Osteocyte (in vitro differentiated cells): Measurements from ENCODE around the gene RNU2-63P. TPM values are rescaled to one million over a fixed set of nuclear protein-coding genes. Genes with fewer than 3 reads are reported as not detected.
"Not testable (repeated sequence)": the region's sequence is repeated elsewhere in the genome, so short reads cannot be mapped to it uniquely, and the experiment has no call there.

Source experiments
- DNase-seq: peaks from one replicate; pipeline ENCODE4 v3.0.0; 2021; ENCODE audit warnings: mixed read lengths; ENCODE audit not compliant: unreplicated experiment; ENCODE audit errors: extremely low spot score
- H3K27ac Mint-ChIP-seq: one replicate; pipeline ENCODE4 v1.8.0; 2021; ENCODE audit warnings: mild to moderate bottlenecking, mixed read lengths; ENCODE audit not compliant: unreplicated experiment
- H3K27me3 Mint-ChIP-seq: one replicate; pipeline ENCODE4 v1.8.0; 2021; ENCODE audit warnings: mixed read lengths; ENCODE audit not compliant: unreplicated experiment
- H3K36me3 Mint-ChIP-seq: one replicate; pipeline ENCODE4 v1.8.0; 2021; ENCODE audit warnings: mixed read lengths; ENCODE audit not compliant: unreplicated experiment
- H3K4me1 Mint-ChIP-seq: one replicate; pipeline ENCODE4 v1.8.0; 2021; ENCODE audit warnings: mixed read lengths; ENCODE audit not compliant: unreplicated experiment
- H3K4me3 Mint-ChIP-seq: one replicate; pipeline ENCODE4 v1.8.0; 2021; ENCODE audit warnings: mild to moderate bottlenecking, moderate library complexity, mixed read lengths; ENCODE audit not compliant: unreplicated experiment
- H3K9me3 Mint-ChIP-seq: one replicate; pipeline ENCODE4 v1.8.0; 2021; ENCODE audit warnings: mixed read lengths; ENCODE audit not compliant: unreplicated experiment
- total RNA-seq: library from RNA; stranded (reverse); gene quantifications from 2 replicates; pipeline ENCODE4 v1.2.1, GENCODE V29; 2021
- TF ChIP-seq, protein P1 (sequence below): fragments of 200-600 bp; sonication (generic); IDR thresholded peaks from 2 replicates; pipeline ENCODE4 v1.5.0; 2021; ENCODE audit warnings: antibody characterized with exemption, mild to moderate bottlenecking, moderate library complexity

Gene RNU2-63P
- total RNA-seq, 1 donor from 2014 or later: not detected

GRCh38 chr2:88006912-88007439 is 9.4 kb downstream of the RNU2-63P start:
- TF ChIP-seq, protein P1, sequence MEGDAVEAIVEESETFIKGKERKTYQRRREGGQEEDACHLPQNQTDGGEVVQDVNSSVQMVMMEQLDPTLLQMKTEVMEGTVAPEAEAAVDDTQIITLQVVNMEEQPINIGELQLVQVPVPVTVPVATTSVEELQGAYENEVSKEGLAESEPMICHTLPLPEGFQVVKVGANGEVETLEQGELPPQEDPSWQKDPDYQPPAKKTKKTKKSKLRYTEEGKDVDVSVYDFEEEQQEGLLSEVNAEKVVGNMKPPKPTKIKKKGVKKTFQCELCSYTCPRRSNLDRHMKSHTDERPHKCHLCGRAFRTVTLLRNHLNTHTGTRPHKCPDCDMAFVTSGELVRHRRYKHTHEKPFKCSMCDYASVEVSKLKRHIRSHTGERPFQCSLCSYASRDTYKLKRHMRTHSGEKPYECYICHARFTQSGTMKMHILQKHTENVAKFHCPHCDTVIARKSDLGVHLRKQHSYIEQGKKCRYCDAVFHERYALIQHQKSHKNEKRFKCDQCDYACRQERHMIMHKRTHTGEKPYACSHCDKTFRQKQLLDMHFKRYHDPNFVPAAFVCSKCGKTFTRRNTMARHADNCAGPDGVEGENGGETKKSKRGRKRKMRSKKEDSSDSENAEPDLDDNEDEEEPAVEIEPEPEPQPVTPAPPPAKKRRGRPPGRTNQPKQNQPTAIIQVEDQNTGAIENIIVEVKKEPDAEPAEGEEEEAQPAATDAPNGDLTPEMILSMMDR: no peak
- Mint-ChIP-seq H3K36me3 (no peaks in the 10 kb centered on the region), H3K9me3 (no peaks in the 10 kb centered on the region)

DNA sequence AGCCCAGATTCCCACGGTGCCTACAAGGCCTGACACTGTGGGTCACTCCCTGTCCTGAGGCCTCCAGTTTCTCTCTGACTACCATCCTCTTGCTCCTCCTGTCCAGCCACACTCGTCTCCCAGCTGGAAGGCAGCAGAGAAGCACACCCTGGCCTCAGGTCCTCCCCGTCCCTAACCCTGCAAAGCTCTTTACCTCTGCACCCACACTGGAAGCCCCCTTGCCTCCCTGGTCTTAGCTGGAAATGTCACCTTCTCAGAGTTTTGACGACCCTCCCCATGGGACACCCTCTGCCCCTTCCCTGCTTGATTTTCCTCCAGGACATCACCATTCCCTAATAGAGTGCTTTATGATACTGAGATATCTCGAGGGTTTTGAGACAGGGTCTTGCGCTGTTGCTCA is 10.6 kb downstream of the RNU2-63P start:
- Mint-ChIP-seq H3K27me3 (no peaks in the 10 kb centered on the region), H3K9me3 (no peaks in the 10 kb centered on the region), H3K36me3 (no peaks in the 10 kb centered on the region), H3K4me3 (no peak overlapping the region), H3K27ac (no peak overlapping the region), H3K4me1 (peaks cover 15% of the 10 kb centered on the region)
- DNase-seq: peak; percentile 69
- TF ChIP-seq, protein P1: no peak

More at GRCh38 chr2:88006912-88007439, 9.4 kb downstream of the RNU2-63P start:
- peaks cover 10% of the 10 kb centered on the region for H3K4me1 Mint-ChIP-seq
- H3K27me3 Mint-ChIP-seq: no peaks in the 10 kb centered on the region
- H3K4me3 Mint-ChIP-seq: no peak overlapping the region
- peak; percentile 53 for DNase-seq
- no peak overlapping the region for H3K27ac Mint-ChIP-seq

DNA sequence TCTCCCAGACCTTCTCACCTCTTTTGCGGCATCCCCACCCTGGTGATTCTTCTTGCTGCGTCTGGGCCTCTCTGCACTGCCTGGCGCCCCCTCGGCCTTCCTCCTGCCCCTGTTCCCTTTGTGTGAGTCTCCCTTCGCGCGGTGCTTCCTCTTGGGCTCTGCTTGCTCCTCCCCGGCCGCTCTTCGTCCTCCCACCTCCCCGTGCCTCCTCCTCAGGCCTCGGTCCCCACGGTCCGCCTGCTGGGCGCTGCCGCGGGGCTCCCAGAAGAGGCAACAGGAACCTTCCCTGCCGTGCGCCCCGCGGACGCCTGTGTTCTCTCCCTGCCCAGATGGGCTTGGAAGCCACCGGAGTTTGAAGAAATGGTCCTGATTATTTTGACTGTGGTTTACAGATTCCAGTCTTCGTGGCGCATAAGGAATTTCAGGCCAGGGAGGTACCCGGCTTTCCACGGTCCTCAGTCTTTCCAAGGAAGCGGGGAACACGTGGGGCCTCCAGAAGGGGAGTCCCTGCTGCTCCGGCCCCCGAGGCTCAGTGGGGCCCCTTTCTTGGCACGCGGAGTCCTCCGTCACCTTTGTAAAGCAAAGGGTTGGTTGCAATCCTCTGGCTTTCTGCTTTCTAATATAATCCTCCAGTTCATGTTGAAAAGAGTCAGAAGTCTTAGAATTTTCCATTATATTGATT is 13.1 kb downstream of the RNU2-63P start:
- Mint-ChIP-seq H3K36me3 (no peaks in the 10 kb centered on the region), H3K9me3 (no peaks in the 10 kb centered on the region), H3K27ac (peak overlapping the region; percentile 27), H3K4me3 (no peak overlapping the region), H3K27me3 (no peaks in the 10 kb centered on the region), H3K4me1 (peaks cover 21% of the 10 kb centered on the region)
- no peak for DNase-seq
- TF ChIP-seq, protein P1: no peak

- no peak overlapping the region for H3K27ac Mint-ChIP-seq
- H3K36me3 Mint-ChIP-seq: no peaks in the 10 kb centered on the region
- DNase-seq: no peak
- H3K4me1 Mint-ChIP-seq: peaks cover 21% of the 10 kb centered on the region
- no peak overlapping the region for H3K4me3 Mint-ChIP-seq
- TF ChIP-seq, protein P1: no peak
- no peaks in the 10 kb centered on the region for H3K27me3 Mint-ChIP-seq
- no peaks in the 10 kb centered on the region for H3K9me3 Mint-ChIP-seq
Measured at GRCh38 chr2:88002359-88002707, 14.0 kb downstream of the RNU2-63P start.

- H3K4me1 Mint-ChIP-seq: peaks cover 21% of the 10 kb centered on the region
- H3K27me3 Mint-ChIP-seq, H3K9me3 Mint-ChIP-seq: not testable (repeated sequence)
Measured at GRCh38 chr2:88000474-88000873, 15.9 kb downstream of the RNU2-63P start.

More at GRCh38 chr2:88000474-88000873, 15.9 kb downstream of the RNU2-63P start:
- H3K4me3 Mint-ChIP-seq, H3K27ac Mint-ChIP-seq, DNase-seq, H3K36me3 Mint-ChIP-seq: not testable (repeated sequence)
